ENCODE measurements around the gene SIRT6. TPM values are rescaled to one million over a fixed set of nuclear protein-coding genes. Genes with fewer than 3 reads are reported as not detected.

The SIRT6 gene
- total and polyA plus RNA-seq, 2 of the 4 experiments (the other 2 are of a cell fraction) = 3.9 to 25.3 TPM

DNA sequence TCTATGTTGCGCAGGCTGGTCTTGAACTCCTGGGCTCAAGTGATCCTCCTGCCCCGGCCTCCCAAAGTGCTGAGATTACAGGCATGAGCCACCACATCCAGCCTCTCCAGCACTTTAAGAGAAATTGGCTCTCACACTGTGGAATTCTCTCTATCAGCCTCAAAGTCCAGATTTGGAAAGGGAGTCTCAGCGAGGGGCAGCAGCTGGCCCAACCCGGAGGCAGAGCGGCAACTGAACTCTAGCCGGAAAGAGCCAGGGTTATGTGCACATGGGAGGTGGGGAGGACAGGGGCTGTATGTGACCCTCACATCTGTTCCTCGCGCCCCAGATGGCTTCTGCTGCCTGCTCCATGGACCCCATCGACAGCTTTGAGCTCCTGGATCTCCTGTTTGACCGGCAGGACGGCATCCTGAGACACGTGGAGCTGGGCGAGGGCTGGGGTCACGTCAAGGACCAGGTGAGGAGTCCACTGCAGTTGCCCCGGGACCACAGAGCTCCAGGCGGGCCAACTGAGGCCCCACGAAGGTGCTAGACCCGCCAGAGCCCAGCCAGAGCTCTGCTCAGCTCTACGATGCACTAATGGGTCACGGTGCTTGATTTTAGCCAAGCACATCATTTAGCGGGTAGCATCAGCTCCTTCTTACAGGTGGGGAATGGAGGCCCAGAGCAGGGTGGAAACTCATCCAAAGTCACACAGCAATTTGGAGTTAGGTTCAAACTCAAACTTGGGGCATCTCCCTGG, 27.6 kb downstream of the SIRT6 start:
- Histone ChIP-seq H4K20me1 (ENCODE audit: insufficient read depth, low read length) (no peaks in the 10 kb centered on the region; the same call in 1 of the 2 replicates), H2AK5ac (ENCODE audit: low read depth, low read length) (no peak overlapping the region), H3K14ac (replicated peaks; ENCODE audit: low read depth, low read length) (no peak overlapping the region), H2BK120ac (ENCODE audit: low read depth, low read length) (no peak overlapping the region), H3K27me3 (ENCODE audit: control insufficient read depth, insufficient read depth, low read length) (peaks cover 27% of the 10 kb centered on the region), H2AFZ (replicated peaks; ENCODE audit: low read length, poor library complexity) (no peak overlapping the region), H3K23ac (ENCODE audit: low read depth, low read length) (no peak overlapping the region), H3K9me3 (ENCODE audit: control insufficient read depth, insufficient read depth, low read length) (no peaks in the 10 kb centered on the region), H3K79me1 (ENCODE audit: low read depth in 1 of 2, low read length in 2 of 2) (no peaks in the 10 kb centered on the region), H3K4me2 (ENCODE audit: low read depth, low read length) (no peak overlapping the region), H4K8ac (ENCODE audit: low read depth in 2 of 2, low read length in 2 of 2) (no peak overlapping the region), H2BK15ac (ENCODE audit: low read depth, low read length) (no peak overlapping the region), H3K9ac (ENCODE audit: low read depth, low read length) (no peak overlapping the region), H4K91ac (ENCODE audit: insufficient read depth, low read depth, low read length) (no peak overlapping the region), H3K4ac (ENCODE audit: low read depth, low read length) (no peak overlapping the region), H3K27ac (ENCODE audit: insufficient read depth, low read length) (no peak overlapping the region), H3K4me1 (ENCODE audit: control insufficient read depth, insufficient read depth, low read length) (no peaks in the 10 kb centered on the region), H3K36me3 (ENCODE audit: control insufficient read depth, insufficient read depth, low read length) (no peaks in the 10 kb centered on the region), H2BK5ac (ENCODE audit: low read depth, low read length, poor library complexity, severe bottlenecking) (no peak overlapping the region), H4K5ac (ENCODE audit: low read depth, low read length) (no peak overlapping the region), H2AK9ac (replicated peaks; ENCODE audit: low read depth, low read length, poor library complexity) (no peak overlapping the region), H3K18ac (ENCODE audit: low read depth, low read length) (no peak overlapping the region), H2BK20ac (ENCODE audit: low read depth, low read length) (no peak overlapping the region), H3K9me1 (ENCODE audit: insufficient read depth, low read length) (no peaks in the 10 kb centered on the region), H3K56ac (ENCODE audit: extremely low read depth, insufficient read depth, low read length) (no peak overlapping the region), H3K4me3 (ENCODE audit: insufficient read depth, low read depth, low read length) (no peak overlapping the region)
- BruUV-seq (replicated peaks) = no TSS peak
- in situ Hi-C loops (cut with MboI; ENCODE audit: low sequenced_read_pairs) = no loop called here
- CTCF ChIA-PET = interaction anchor here (1.2 kb wide), 1 partner anchor 9 kb away, joined by 5 read pairs; no protein-coding TSS in a partner anchor
- intact Hi-C loops (cut with micrococcal nuclease) = no loop called here
- 68% methylated on average over 8 of the region's 21 CpGs; no CpG with 5 or more reads in 1 of the 2 experiments for WGBS, 2 experiments (ENCODE audit: extremely low coverage in 2 of 2, insufficient read length in 1 of 2)
- TF ChIP-seq SMC3 (IDR thresholded peaks at IDR 0.05; ENCODE audit: low read depth, low read length) = no peak
- no peak for TF ChIP-seq POLR2A (IDR thresholded peaks at IDR 0.05; ENCODE audit: low read depth, low read length)
- TF ChIP-seq RFX5 (IDR thresholded peaks at IDR 0.05; ENCODE audit: low read depth, low read length) = no peak
- no peak for TF ChIP-seq CTCF (conservative IDR thresholded peaks at IDR 0.05; ENCODE audit: low read depth, low read length)
- no peak for TF ChIP-seq BHLHE40 (IDR thresholded peaks at IDR 0.05; ENCODE audit: low read depth, low read length)
- TF ChIP-seq FOS (IDR thresholded peaks at IDR 0.05; ENCODE audit: low read depth, low read length) = no peak
- TF ChIP-seq CEBPB (IDR thresholded peaks at IDR 0.05; ENCODE audit: low read depth, low read length) = no peak
- TF ChIP-seq MAFK (IDR thresholded peaks at IDR 0.05; ENCODE audit: low read depth, low read length) = no peak
- TF ChIP-seq MAZ (IDR thresholded peaks at IDR 0.05; ENCODE audit: borderline replicate concordance, low read depth, low read length) = no peak
- no peak for TF ChIP-seq ELK1 (IDR thresholded peaks at IDR 0.05; ENCODE audit: borderline replicate concordance, low read depth, low read length)
- TF ChIP-seq MXI1 (IDR thresholded peaks at IDR 0.05; ENCODE audit: borderline replicate concordance, low read depth, low read length) = no peak
- no peak for TF ChIP-seq RCOR1 (IDR thresholded peaks at IDR 0.05; ENCODE audit: insufficient replicate concordance, low read length)
- no peak for ATAC-seq (ENCODE audit: low read depth)
- POLR2A ChIA-PET (ENCODE audit: unreplicated experiment) = no interaction called here
- DNase-seq = no peak
- dilution Hi-C loops (cut with HindIII; ENCODE audit: low sequenced_read_pairs, unreplicated experiment) = no loop called here
